Neural cell (in vitro differentiated cells): Measurements from ENCODE around the gene DNAJB2. TPM values are rescaled to one million over a fixed set of nuclear protein-coding genes. Genes with fewer than 3 reads are reported as not detected.

Experiments
- H2AFZ ChIP-seq: fragments of 200-600, 300-800 bp; sonication (generic), shearing (Covaris generic); 2 replicates; pipeline ENCODE4 v1.6.0; 2014; ENCODE audit warnings: low read depth, mild to moderate bottlenecking, antibody characterized with exemption, low read length, moderate library complexity
- H3F3A ChIP-seq: fragments of 200-600 bp; shearing (Covaris generic); 2 replicates; pipeline ENCODE4 v1.6.1; 2016; ENCODE audit warnings: mild to moderate bottlenecking, moderate library complexity, mixed read lengths, antibody characterized with exemption, low read length; ENCODE audit not compliant: insufficient read depth, poor library complexity, severe bottlenecking
- H3K27ac ChIP-seq: fragments of 200-600, 300-800 bp; sonication (generic), shearing (Covaris generic); 2 replicates; pipeline ENCODE4 v1.5.1; 2014; ENCODE audit warnings: mild to moderate bottlenecking, low read length, moderate library complexity
- H3K27me3 ChIP-seq: fragments of 300-800, 200-600 bp; sonication (generic), shearing (Covaris generic); 2 replicates; pipeline ENCODE4 v1.6.0; 2014; ENCODE audit warnings: mild to moderate bottlenecking, low read depth, low read length, moderate library complexity; ENCODE audit not compliant: insufficient read depth
- H3K36me3 ChIP-seq: fragments of 300-800, 200-600 bp; sonication (generic), shearing (Covaris generic); 2 replicates; pipeline ENCODE4 v1.5.1; 2014; ENCODE audit warnings: mild to moderate bottlenecking, antibody characterized with exemption, low read length, moderate library complexity; ENCODE audit not compliant: insufficient read depth
- H3K4me2 ChIP-seq: fragments of 300-800, 200-600 bp; sonication (generic), shearing (Covaris generic); 2 replicates; pipeline ENCODE4 v1.6.0; 2014; ENCODE audit warnings: mild to moderate bottlenecking, low read length
- H3K4me3 ChIP-seq: fragments of 300-800, 200-600 bp; sonication (generic), shearing (Covaris generic); 2 replicates; pipeline ENCODE4 v1.5.1; 2014; ENCODE audit warnings: mild to moderate bottlenecking, low read length, moderate library complexity
- H3K79me2 ChIP-seq: fragments of 200-600 bp; shearing (Covaris generic); replicated peaks from 2 replicates; pipeline ENCODE4 v1.6.0; 2014; ENCODE audit warnings: mild to moderate bottlenecking, low read length, moderate library complexity; ENCODE audit not compliant: insufficient read depth
- H3K9ac ChIP-seq: fragments of 300-800, 200-600 bp; sonication (generic), shearing (Covaris generic); 2 replicates; pipeline ENCODE4 v1.6.1; 2016; ENCODE audit warnings: mild to moderate bottlenecking, low read length, mixed read lengths
- H3K9me2 ChIP-seq: fragments of 200-600 bp; shearing (Covaris generic); 2 replicates; pipeline ENCODE4 v1.6.1; 2016; ENCODE audit warnings: mild to moderate bottlenecking, low read length, mixed read lengths; ENCODE audit not compliant: insufficient read depth
- H3K9me3 ChIP-seq: fragments of 200-600, 300-800 bp; sonication (generic), shearing (Covaris generic); 2 replicates; pipeline ENCODE4 v1.6.1; 2016; ENCODE audit warnings: mild to moderate bottlenecking, mixed run types, low read length, moderate library complexity, mixed read lengths
- H4K20me1 ChIP-seq: fragments of 200-600 bp; shearing (Covaris generic); 2 replicates; pipeline ENCODE4 v1.6.1; 2016; ENCODE audit warnings: mild to moderate bottlenecking, mixed run types; ENCODE audit not compliant: insufficient read depth
- CTCF ChIP-seq: fragments of 450-650 bp; IDR thresholded peaks from 2 replicates; pipeline ENCODE4 v1.5.1; 2014; ENCODE audit warnings: antibody characterized with exemption, mild to moderate bottlenecking, moderate library complexity; ENCODE audit not compliant: poor library complexity, severe bottlenecking
- EP300 ChIP-seq: fragments of 450-650 bp; conservative IDR thresholded peaks from 2 replicates; pipeline ENCODE4 v1.6.1; 2014; ENCODE audit warnings: antibody characterized with exemption, mild to moderate bottlenecking, moderate library complexity; ENCODE audit not compliant: poor library complexity, severe bottlenecking
- EZH2 ChIP-seq: fragments of 200-600, 300-800 bp; shearing (Covaris generic), sonication (generic); IDR thresholded peaks from 2 replicates; pipeline ENCODE4 v1.6.1; 2014; ENCODE audit warnings: antibody characterized with exemption, low read length, borderline replicate concordance, mild to moderate bottlenecking; ENCODE audit not compliant: insufficient read depth, poor library complexity, severe bottlenecking
- MXI1 ChIP-seq: fragments of 450-650 bp; conservative IDR thresholded peaks from 2 replicates; pipeline ENCODE4 v1.6.1; 2014; ENCODE audit warnings: antibody characterized with exemption, mild to moderate bottlenecking; ENCODE audit not compliant: poor library complexity, severe bottlenecking
- POLR2AphosphoS5 ChIP-seq: IDR thresholded peaks from 2 replicates; pipeline ENCODE4 v1.6.1; 2012
- RAD21 ChIP-seq: fragments of 450-650 bp; conservative IDR thresholded peaks from 2 replicates; pipeline ENCODE4 v1.6.1; 2014; ENCODE audit warnings: antibody characterized with exemption, mild to moderate bottlenecking, moderate library complexity
- REST ChIP-seq: IDR thresholded peaks from 2 replicates; pipeline ENCODE4 v1.6.1; 2012; ENCODE audit warnings: borderline replicate concordance
- SMC3 ChIP-seq: fragments of 450-650 bp; conservative IDR thresholded peaks from 2 replicates; pipeline ENCODE4 v1.6.1; 2014; ENCODE audit warnings: antibody characterized with exemption, mild to moderate bottlenecking, moderate library complexity; ENCODE audit not compliant: poor library complexity
- TAF1 ChIP-seq: IDR thresholded peaks from 2 replicates; pipeline ENCODE4 v1.6.1; 2012; ENCODE audit warnings: low read depth
- polyA plus RNA-seq: library from polyadenylated mRNA; depleted of rRNA; stranded (reverse); fragments of >200 nt; gene quantifications from 2 replicates; pipeline ENCODE4 v1.2.3, GENCODE V29; 2014

DNAJB2 gene
- polyA plus RNA-seq, 1 donor from 2014 or later: 145 TPM

- Histone ChIP-seq H2AFZ (no peak overlapping the region), H3K27ac (no peak overlapping the region), H3K4me2 (no peak overlapping the region), H3F3A (peaks cover 13% of the 10 kb centered on the region), H4K20me1 (no peaks in the 10 kb centered on the region), H3K79me2 (no peaks in the 10 kb centered on the region), H3K9me3 (no peaks in the 10 kb centered on the region), H3K4me3 (no peak overlapping the region), H3K36me3 (no peaks in the 10 kb centered on the region), H3K27me3 (peaks cover 38% of the 10 kb centered on the region), H3K9me2 (no peaks in the 10 kb centered on the region), H3K9ac (no peak overlapping the region)
- TF ChIP-seq SMC3 (no peak), EP300 (no peak), TAF1 (no peak), MXI1 (no peak), RAD21 (no peak), CTCF (no peak), POLR2AphosphoS5 (no peak), REST (peak; percentile 74)
Observed at GRCh38 chr2:219331560-219332213, 52.5 kb downstream of the DNAJB2 start.

DNA sequence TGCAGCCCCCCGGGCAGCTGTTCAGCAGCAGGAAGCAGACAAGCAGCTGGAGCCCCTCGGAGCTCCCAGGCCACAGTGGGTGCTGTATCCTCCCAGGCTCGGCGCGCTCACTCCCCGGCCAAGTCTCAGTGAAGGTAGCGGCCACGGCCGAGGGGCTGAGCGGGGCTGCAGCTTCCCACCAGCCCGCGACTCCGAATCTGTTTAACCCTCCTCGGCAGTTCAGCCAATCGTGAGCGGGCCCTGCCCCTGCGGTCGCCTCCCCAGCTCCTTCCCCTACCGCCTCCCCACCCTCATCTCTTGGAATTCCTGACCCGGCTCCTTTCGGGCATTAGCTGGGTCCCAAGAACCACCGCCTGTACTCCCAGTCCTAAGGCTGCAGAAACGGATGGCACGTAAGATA lies 53.4 kb downstream of the DNAJB2 start, which contains the start of gene RESP18:
RESP18 (minus strand) TSS at position 203 of the 400 bp plus-strand sequence.
- Histone ChIP-seq H3K9me3 (no peaks in the 10 kb centered on the region), H4K20me1 (no peaks in the 10 kb centered on the region), H3K4me2 (no peak within 1 kb of the TSS), H3K36me3 (no peaks in the 10 kb centered on the region), H3K79me2 (no peaks in the 10 kb centered on the region), H3K27me3 (peaks cover 38% of the 10 kb centered on the region), H3K4me3 (no peak within 1 kb of the TSS), H3K9me2 (no peaks in the 10 kb centered on the region), H3K27ac (no peak within 1 kb of the TSS), H2AFZ (no peak within 1 kb of the TSS), H3F3A (peaks cover 13% of the 10 kb centered on the region), H3K9ac (no peak within 1 kb of the TSS)
- no peak for TF ChIP-seq EZH2
- no peak for TF ChIP-seq EP300
- TF ChIP-seq RAD21: no peak
- no peak for TF ChIP-seq SMC3
- no peak for TF ChIP-seq REST
